Smooth muscle cell (in vitro differentiated cells): ENCODE results near the gene RAD51B. TPM values are rescaled to one million over a fixed set of nuclear protein-coding genes. Genes with fewer than 3 reads are reported as not detected.

Experiments used
- DNase-seq: peaks from one replicate; lab custom pipeline; 2025; ENCODE audit not compliant: unreplicated experiment; lab: John Stamatoyannopoulos, UW
- H2AFZ ChIP-seq: fragments of 200-600 bp; sonication (generic); 2 replicates; pipeline ENCODE4 v1.6.0; 2016; ENCODE audit warnings: antibody characterized with exemption, low read depth, mild to moderate bottlenecking
- H3F3A ChIP-seq: fragments of 200-600 bp; sonication (generic); 2 replicates; pipeline ENCODE4 v1.6.0; 2017; ENCODE audit warnings: antibody characterized with exemption, low read depth
- H3K27ac ChIP-seq: fragments of 200-600 bp; sonication (generic); 2 replicates; pipeline ENCODE4 v1.5.1; 2016; ENCODE audit warnings: low read depth, mild to moderate bottlenecking
- H3K27me3 ChIP-seq: fragments of 200-600 bp; sonication (generic); 2 replicates; pipeline ENCODE4 v1.6.1; 2016; ENCODE audit warnings: low read depth, mild to moderate bottlenecking
- H3K36me3 ChIP-seq: fragments of 200-600 bp; sonication (generic); 2 replicates; pipeline ENCODE4 v1.5.1; 2016; ENCODE audit warnings: low read depth
- H3K4me1 ChIP-seq: fragments of 200-600 bp; sonication (generic); 2 replicates; pipeline ENCODE4 v1.5.1; 2016; ENCODE audit warnings: low read depth
- H3K4me2 ChIP-seq: fragments of 200-600 bp; sonication (generic); 2 replicates; pipeline ENCODE4 v1.6.0; 2016; ENCODE audit warnings: mild to moderate bottlenecking
- H3K4me3 ChIP-seq: fragments of 200-600 bp; sonication (generic); 2 replicates; pipeline ENCODE4 v1.5.1; 2016; ENCODE audit warnings: mild to moderate bottlenecking
- H3K79me2 ChIP-seq: fragments of 200-600 bp; sonication (generic); 2 replicates; pipeline ENCODE4 v1.6.0; 2016; ENCODE audit warnings: low read depth, mild to moderate bottlenecking
- H3K9ac ChIP-seq: fragments of 200-600 bp; sonication (generic); 2 replicates; pipeline ENCODE4 v1.6.0; 2016; ENCODE audit warnings: low read depth
- H3K9me3 ChIP-seq: fragments of 200-600 bp; sonication (generic); replicated peaks from 2 replicates; pipeline ENCODE4 v1.5.1; 2016; ENCODE audit warnings: low read depth
- H4K20me1 ChIP-seq: fragments of 200-600 bp; sonication (generic); 2 replicates; pipeline ENCODE4 v1.6.0; 2016; ENCODE audit warnings: low read depth
- WGBS: methylation state at CpG from one replicate; pipeline ENCODE4 v1.1.7; 2016; ENCODE audit warnings: low lambda C conversion rate; 5-methylcytosine and 5-hydroxymethylcytosine counted together
- polyA plus RNA-seq: library from polyadenylated mRNA; unstranded; fragments of >200 nt; fragmentation: Nextera tagmentation; extraction: Ambion mirVana; gene quantifications from 2 replicates; pipeline ENCODE4 v1.2.1, GENCODE V29; 2016
- total RNA-seq: library from RNA; depleted of rRNA; stranded (reverse); fragments of >200 nt; gene quantifications from 2 replicates; pipeline ENCODE4 v1.2.3, GENCODE V29; 2014
- TF ChIP-seq, protein P1 (sequence below): fragments of 200-600 bp; sonication (generic); IDR thresholded peaks from 2 replicates; pipeline ENCODE4 v1.5.1; 2017; ENCODE audit warnings: borderline replicate concordance, mild to moderate bottlenecking, antibody characterized with exemption; ENCODE audit not compliant: insufficient read depth, poor library complexity, severe bottlenecking

Gene RAD51B
- total and polyA plus RNA-seq, 2 experiments from 2014 or later: 4.6 to 5.3 TPM

DNA sequence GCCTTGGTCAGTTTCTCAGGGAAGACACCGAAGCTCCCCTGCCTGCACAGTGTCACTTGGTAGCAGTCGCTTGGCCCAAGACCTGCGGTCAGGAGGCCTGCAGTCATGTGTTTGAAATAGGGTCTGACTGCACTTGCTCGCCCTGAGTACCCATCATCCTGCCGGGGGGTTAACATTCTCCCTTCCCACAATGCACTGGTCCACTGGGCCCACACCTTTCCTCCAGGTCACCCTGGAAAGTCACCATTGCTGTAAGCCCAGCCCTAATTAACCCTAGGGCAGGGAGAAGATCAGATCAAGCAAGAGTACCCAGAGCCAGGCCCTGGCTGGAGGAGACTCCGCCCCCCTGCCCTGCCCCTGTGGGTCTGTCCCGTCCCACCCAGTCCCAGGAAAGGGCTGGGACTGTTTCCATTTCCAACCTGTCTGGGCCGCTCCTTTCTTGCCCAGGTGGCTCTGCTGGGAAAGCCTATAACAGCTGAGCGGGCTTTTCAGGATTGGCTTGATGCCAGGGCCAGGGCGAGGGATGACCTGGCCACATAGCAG lies 886.2 kb downstream of the RAD51B start:
- no peak overlapping the region for H3K27ac ChIP-seq
- 89% methylated on average over 10 of the region's 10 CpGs for WGBS

DNA sequence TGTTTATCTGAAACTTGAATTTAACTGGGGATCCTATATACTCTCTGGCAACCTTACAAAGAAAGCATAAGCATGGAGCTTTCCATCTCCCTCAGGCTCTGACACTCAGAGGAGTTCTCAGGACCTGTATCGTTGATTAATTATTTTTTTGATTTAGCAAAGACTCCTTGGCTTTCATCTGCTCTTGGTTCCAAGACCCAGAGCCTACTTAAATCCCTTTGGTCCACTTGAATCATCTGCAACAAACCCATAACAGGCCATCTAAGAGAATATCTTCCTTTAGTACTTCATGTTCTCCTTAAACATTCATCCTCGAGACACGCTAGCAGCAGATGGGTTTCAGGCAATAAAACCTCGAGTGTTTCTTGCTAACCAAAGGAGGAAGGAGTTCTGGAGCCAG lies 887.9 kb downstream of the RAD51B start:
- H3K4me3 ChIP-seq: no peak overlapping the region
- no peaks in the 10 kb centered on the region for H3K27me3 ChIP-seq
- no peak overlapping the region for H3K27ac ChIP-seq
- no peaks in the 10 kb centered on the region for H3K79me2 ChIP-seq
- 92% methylated on average over 4 of the region's 4 CpGs for WGBS
- H3K9me3 ChIP-seq: no peaks in the 10 kb centered on the region
- H2AFZ ChIP-seq: no peak overlapping the region
- TF ChIP-seq, protein P1, sequence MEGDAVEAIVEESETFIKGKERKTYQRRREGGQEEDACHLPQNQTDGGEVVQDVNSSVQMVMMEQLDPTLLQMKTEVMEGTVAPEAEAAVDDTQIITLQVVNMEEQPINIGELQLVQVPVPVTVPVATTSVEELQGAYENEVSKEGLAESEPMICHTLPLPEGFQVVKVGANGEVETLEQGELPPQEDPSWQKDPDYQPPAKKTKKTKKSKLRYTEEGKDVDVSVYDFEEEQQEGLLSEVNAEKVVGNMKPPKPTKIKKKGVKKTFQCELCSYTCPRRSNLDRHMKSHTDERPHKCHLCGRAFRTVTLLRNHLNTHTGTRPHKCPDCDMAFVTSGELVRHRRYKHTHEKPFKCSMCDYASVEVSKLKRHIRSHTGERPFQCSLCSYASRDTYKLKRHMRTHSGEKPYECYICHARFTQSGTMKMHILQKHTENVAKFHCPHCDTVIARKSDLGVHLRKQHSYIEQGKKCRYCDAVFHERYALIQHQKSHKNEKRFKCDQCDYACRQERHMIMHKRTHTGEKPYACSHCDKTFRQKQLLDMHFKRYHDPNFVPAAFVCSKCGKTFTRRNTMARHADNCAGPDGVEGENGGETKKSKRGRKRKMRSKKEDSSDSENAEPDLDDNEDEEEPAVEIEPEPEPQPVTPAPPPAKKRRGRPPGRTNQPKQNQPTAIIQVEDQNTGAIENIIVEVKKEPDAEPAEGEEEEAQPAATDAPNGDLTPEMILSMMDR: no peak
- no peaks in the 10 kb centered on the region for H4K20me1 ChIP-seq
- no peaks in the 10 kb centered on the region for H3K36me3 ChIP-seq
- DNase-seq: no peak
- peaks cover 7% of the 10 kb centered on the region for H3K4me1 ChIP-seq
- H3K9ac ChIP-seq: no peak overlapping the region
- no peak overlapping the region for H3K4me2 ChIP-seq
- H3F3A ChIP-seq: peaks cover 3% of the 10 kb centered on the region

More for the DNA sequence above, 886.2 kb downstream of the RAD51B start:
- Histone ChIP-seq H4K20me1 (no peaks in the 10 kb centered on the region), H3K27me3 (no peaks in the 10 kb centered on the region), H3K9me3 (no peaks in the 10 kb centered on the region), H3K79me2 (no peaks in the 10 kb centered on the region), H3K4me1 (peaks cover 7% of the 10 kb centered on the region), H3F3A (peaks cover 3% of the 10 kb centered on the region), H3K4me3 (no peak overlapping the region), H3K36me3 (no peaks in the 10 kb centered on the region), H3K9ac (no peak overlapping the region), H2AFZ (no peak overlapping the region), H3K4me2 (no peak overlapping the region)
- DNase-seq: no peak
- TF ChIP-seq, protein P1: no peak

DNA sequence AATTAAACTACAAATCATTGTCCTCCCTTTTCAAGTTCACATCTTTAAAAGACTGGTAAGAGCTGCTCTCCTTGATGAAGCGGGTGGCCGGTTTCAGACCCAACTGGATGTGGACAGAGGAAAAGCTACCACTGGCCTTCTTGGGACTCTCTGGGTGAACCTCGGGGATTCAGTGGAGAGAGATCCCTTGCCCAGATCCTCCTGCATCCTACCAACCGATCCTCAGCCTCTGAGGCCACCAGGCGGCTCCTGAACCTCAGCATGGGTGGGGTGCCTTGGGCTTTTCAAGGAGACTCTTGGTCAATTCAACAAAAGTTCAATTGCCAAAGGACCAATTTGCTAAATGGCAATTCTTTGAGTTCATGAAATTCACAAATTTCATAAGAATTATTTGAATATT lies 888.8 kb downstream of the RAD51B start:
- TF ChIP-seq, protein P1: no peak
- no peaks in the 10 kb centered on the region for H3K36me3 ChIP-seq
- no peak overlapping the region for H3K9ac ChIP-seq

DNA sequence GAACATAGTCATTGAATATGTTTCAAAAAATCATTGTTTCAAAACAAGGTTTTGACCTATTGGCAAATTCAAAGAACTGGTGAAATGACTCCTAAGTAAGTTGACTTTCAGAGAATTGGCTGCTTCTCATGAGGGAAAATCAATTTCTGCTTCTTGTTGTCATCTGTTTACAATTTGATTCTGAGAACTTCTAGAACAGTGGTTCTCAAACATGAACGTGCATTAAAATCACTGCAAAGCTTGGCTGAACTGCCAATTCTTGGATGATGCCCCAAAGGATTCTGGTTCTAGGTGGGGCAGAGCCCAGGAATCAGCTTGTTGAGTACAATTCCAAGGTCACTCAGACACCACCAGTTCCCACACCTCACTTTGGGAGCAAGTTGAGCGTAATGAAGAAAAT lies 889.4 kb downstream of the RAD51B start:
- TF ChIP-seq, protein P1: no peak
- 92% methylated on average over 2 of the region's 2 CpGs for WGBS
- no peak overlapping the region for H3K27ac ChIP-seq
- H2AFZ ChIP-seq: no peak overlapping the region
- H3K9me3 ChIP-seq: no peaks in the 10 kb centered on the region
- H3K9ac ChIP-seq: no peak overlapping the region
- no peak for DNase-seq
- H3K79me2 ChIP-seq: no peaks in the 10 kb centered on the region
- no peaks in the 10 kb centered on the region for H4K20me1 ChIP-seq
- H3K4me2 ChIP-seq: no peak overlapping the region
- no peaks in the 10 kb centered on the region for H3K36me3 ChIP-seq
- peaks cover 3% of the 10 kb centered on the region for H3F3A ChIP-seq
- H3K4me1 ChIP-seq: no peaks in the 10 kb centered on the region
- H3K4me3 ChIP-seq: no peak overlapping the region
- no peaks in the 10 kb centered on the region for H3K27me3 ChIP-seq

More for the DNA sequence above, 888.8 kb downstream of the RAD51B start:
- H3K4me1 ChIP-seq: peaks cover under 1% of the 10 kb centered on the region
- no peaks in the 10 kb centered on the region for H3K79me2 ChIP-seq
- no peak overlapping the region for H2AFZ ChIP-seq
- no peak overlapping the region for H3K27ac ChIP-seq
- WGBS: 86% methylated on average over 5 of the region's 5 CpGs
- H3K9me3 ChIP-seq: no peaks in the 10 kb centered on the region
- no peak overlapping the region for H3K4me3 ChIP-seq
- H3K27me3 ChIP-seq: no peaks in the 10 kb centered on the region
- DNase-seq: no peak
- peaks cover 3% of the 10 kb centered on the region for H3F3A ChIP-seq
- no peaks in the 10 kb centered on the region for H4K20me1 ChIP-seq
- H3K4me2 ChIP-seq: no peak overlapping the region
